HCT116 (cell line): Measurements from ENCODE around the gene PDIK1L.

Source experiments
- CTCF ChIP-seq, 3 experiments: fragments of 200-600 bp in 1 of 3; sonication (generic) in 1 of 3; IDR thresholded peaks in 2 of 3; conservative IDR thresholded peaks in 1 of 3; 2 replicates each; pipeline ENCODE4 v1.5.1; 2012 to 2017; ENCODE audit warnings: low read depth in 2 of 3, low read length in 2 of 3, antibody characterized with exemption in 1 of 3, borderline replicate concordance in 1 of 3, control low read depth in 1 of 3, mild to moderate bottlenecking in 1 of 3, mixed read lengths in 1 of 3, mixed run types in 1 of 3, moderate library complexity in 1 of 3; ENCODE audit not compliant: insufficient read depth in 1 of 3
- EGR1 ChIP-seq: IDR thresholded peaks from 2 replicates; pipeline ENCODE4 v1.6.1; 2012; ENCODE audit warnings: low read depth
- EZH2 ChIP-seq: fragments of 200-600 bp; sonication (generic); IDR thresholded peaks from 2 replicates; pipeline ENCODE4 v1.6.1; 2017; ENCODE audit warnings: antibody characterized with exemption, mixed run types
- EZH2phosphoT487 ChIP-seq: fragments of 200-600 bp; IDR thresholded peaks from 2 replicates; pipeline ENCODE4 v1.6.1; 2018; ENCODE audit warnings: antibody characterized with exemption, borderline replicate concordance
- JUND ChIP-seq: IDR thresholded peaks from 2 replicates; pipeline ENCODE4 v1.6.1; 2012
- MAX ChIP-seq: IDR thresholded peaks from 2 replicates; pipeline ENCODE4 v1.6.1; 2012
- POLR2A ChIP-seq: IDR thresholded peaks from 2 replicates; pipeline ENCODE4 v1.7.0; 2011; ENCODE audit warnings: borderline replicate concordance; ENCODE audit not compliant: insufficient read depth, insufficient read length; ENCODE audit errors: extremely low read depth
- REST ChIP-seq: IDR thresholded peaks from 2 replicates; pipeline ENCODE4 v1.6.1; 2012; ENCODE audit warnings: low read depth

- TF ChIP-seq MAX (no peak), CTCF (IDR thresholded peaks at IDR 0.05 in 2 of 3, conservative IDR thresholded peaks at IDR 0.05 in 1 of 3; ENCODE audit: borderline replicate concordance in 1 of 3, insufficient read depth in 1 of 3, low read depth in 2 of 3, low read length in 2 of 3) (no peak), POLR2A (no peak), REST (no peak), EZH2 (no peak), EZH2phosphoT487 (no peak), JUND (no peak), EGR1 (no peak)
Measured at GRCh38 chr1:26070963-26071342, 40.7 kb upstream of the PDIK1L start.
